ENCODE measurements around the gene LMO2. TPM values are rescaled to one million over a fixed set of nuclear protein-coding genes. Genes with fewer than 3 reads are reported as not detected.

LMO2 gene
- total RNA-seq, 1 experiment from 2014 or later, result 0.64 TPM

DNA sequence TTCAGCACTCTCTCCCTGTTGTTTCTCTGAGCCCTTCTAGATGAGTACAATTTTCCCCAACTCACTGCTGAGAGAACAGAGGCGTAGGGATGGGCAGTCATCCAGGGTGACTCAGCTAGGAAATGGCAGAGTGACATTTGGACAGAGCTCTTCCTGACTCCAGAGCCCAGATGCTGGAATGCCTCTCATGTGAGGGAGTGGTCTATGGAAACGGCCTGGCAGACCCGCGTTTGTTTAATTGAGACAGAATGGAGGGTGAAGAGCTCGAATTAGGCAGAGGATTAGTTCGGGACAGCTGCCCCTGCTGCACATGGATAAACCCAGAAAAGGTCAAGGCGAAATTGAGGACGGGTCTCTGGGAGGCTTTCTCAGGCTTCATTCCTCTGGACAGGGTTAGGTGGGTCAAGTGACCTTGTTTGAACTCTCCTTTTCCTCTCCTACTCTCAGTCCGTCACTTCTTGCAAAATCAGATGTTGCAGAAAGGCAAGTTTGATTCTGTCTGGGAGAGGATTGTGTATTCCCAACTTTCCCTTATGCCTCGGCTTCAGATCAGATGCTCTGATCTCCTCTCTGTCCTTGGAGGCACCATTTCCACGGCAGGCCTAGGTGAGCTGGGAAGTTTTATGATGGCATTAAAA is 7.6 kb upstream of the LMO2 start:
- BruUV-seq (replicated peaks), result no TSS peak
- in situ Hi-C loops (cut with HindIII; ENCODE audit: low pct_unique_long_range_greater_than_20kb, low sequenced_read_pairs), result no loop called here
- Histone ChIP-seq H3K27ac (ENCODE audit: low read length) (no peak overlapping the region), H3K4me3 (ENCODE audit: low read depth in 2 of 2, low read length in 2 of 2) (no peak overlapping the region), H3K9me3 (ENCODE audit: control insufficient read depth, insufficient read depth, low read depth, low read length) (no peaks in the 10 kb centered on the region), H3K36me3 (ENCODE audit: control insufficient read depth, insufficient read depth, low read length) (no peaks in the 10 kb centered on the region), H3K4me1 (ENCODE audit: control insufficient read depth, insufficient read depth, low read length) (no peaks in the 10 kb centered on the region), H3K27me3 (ENCODE audit: control insufficient read depth, insufficient read depth, low read length) (peaks cover 9% of the 10 kb centered on the region; the same call in 1 of the 2 replicates)
- intact Hi-C loops (cut with micrococcal nuclease; ENCODE audit: unreplicated experiment), result no loop called here
- CTCF ChIA-PET, result no interaction called here
- ATAC-seq (peak; percentile 66; the same call in 1 of the 2 replicates), DNase-seq (ENCODE audit: low read depth, low spot score) (no peak)
- POLR2A ChIA-PET, result interaction anchor here (0.6 kb wide), 1 partner anchor 117 kb away, joined by 11 read pairs; no protein-coding TSS in a partner anchor
- TF ChIP-seq POLR2AphosphoS5 (IDR thresholded peaks at IDR 0.05; ENCODE audit: low read depth, low read length), result no peak
- no peak for TF ChIP-seq TCF7L2 (IDR thresholded peaks at IDR 0.05; ENCODE audit: low read depth, low read length)
- TF ChIP-seq SIN3A (IDR thresholded peaks at IDR 0.05; ENCODE audit: borderline replicate concordance, insufficient read depth, low read depth, low read length), result no peak
- TF ChIP-seq, protein P1, sequence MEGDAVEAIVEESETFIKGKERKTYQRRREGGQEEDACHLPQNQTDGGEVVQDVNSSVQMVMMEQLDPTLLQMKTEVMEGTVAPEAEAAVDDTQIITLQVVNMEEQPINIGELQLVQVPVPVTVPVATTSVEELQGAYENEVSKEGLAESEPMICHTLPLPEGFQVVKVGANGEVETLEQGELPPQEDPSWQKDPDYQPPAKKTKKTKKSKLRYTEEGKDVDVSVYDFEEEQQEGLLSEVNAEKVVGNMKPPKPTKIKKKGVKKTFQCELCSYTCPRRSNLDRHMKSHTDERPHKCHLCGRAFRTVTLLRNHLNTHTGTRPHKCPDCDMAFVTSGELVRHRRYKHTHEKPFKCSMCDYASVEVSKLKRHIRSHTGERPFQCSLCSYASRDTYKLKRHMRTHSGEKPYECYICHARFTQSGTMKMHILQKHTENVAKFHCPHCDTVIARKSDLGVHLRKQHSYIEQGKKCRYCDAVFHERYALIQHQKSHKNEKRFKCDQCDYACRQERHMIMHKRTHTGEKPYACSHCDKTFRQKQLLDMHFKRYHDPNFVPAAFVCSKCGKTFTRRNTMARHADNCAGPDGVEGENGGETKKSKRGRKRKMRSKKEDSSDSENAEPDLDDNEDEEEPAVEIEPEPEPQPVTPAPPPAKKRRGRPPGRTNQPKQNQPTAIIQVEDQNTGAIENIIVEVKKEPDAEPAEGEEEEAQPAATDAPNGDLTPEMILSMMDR (IDR thresholded peaks at IDR 0.05), result no peak
- TF ChIP-seq, protein P2, sequence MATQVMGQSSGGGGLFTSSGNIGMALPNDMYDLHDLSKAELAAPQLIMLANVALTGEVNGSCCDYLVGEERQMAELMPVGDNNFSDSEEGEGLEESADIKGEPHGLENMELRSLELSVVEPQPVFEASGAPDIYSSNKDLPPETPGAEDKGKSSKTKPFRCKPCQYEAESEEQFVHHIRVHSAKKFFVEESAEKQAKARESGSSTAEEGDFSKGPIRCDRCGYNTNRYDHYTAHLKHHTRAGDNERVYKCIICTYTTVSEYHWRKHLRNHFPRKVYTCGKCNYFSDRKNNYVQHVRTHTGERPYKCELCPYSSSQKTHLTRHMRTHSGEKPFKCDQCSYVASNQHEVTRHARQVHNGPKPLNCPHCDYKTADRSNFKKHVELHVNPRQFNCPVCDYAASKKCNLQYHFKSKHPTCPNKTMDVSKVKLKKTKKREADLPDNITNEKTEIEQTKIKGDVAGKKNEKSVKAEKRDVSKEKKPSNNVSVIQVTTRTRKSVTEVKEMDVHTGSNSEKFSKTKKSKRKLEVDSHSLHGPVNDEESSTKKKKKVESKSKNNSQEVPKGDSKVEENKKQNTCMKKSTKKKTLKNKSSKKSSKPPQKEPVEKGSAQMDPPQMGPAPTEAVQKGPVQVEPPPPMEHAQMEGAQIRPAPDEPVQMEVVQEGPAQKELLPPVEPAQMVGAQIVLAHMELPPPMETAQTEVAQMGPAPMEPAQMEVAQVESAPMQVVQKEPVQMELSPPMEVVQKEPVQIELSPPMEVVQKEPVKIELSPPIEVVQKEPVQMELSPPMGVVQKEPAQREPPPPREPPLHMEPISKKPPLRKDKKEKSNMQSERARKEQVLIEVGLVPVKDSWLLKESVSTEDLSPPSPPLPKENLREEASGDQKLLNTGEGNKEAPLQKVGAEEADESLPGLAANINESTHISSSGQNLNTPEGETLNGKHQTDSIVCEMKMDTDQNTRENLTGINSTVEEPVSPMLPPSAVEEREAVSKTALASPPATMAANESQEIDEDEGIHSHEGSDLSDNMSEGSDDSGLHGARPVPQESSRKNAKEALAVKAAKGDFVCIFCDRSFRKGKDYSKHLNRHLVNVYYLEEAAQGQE (IDR thresholded peaks at IDR 0.05; ENCODE audit: insufficient read depth in 1 of 2, low read depth in 2 of 2, low read length in 1 of 2), result no peak

DNA sequence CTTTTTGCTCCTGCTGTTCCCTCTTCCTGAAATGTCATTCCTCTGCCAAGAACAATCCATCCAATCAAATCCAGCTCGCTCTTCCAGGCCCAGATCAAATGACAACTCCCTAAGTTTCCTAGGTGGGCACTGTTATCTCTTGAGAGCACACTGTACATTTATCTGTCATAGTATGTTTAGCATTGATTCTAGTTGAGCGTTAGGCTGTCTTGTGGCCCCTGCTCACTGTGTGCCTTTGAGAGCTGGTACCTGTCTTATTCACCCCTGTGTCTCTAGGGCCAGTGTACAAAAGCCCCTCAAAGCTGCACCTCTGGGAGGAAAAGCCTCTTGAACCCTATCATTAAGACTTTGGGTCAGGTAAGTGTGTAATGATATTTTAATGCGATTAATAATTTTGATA is 7.1 kb upstream of the LMO2 start:
- ChIA-PET POLR2A (no interaction called here), CTCF (no interaction called here)
- intact Hi-C loops (cut with micrococcal nuclease; ENCODE audit: unreplicated experiment), result no loop called here
- no peak for TF ChIP-seq TCF7L2 (IDR thresholded peaks at IDR 0.05; ENCODE audit: low read depth, low read length)
- TF ChIP-seq, protein P1 (IDR thresholded peaks at IDR 0.05), result no peak
- TF ChIP-seq, protein P2 (IDR thresholded peaks at IDR 0.05; ENCODE audit: insufficient read depth in 1 of 2, low read depth in 2 of 2, low read length in 1 of 2), result no peak
- TF ChIP-seq SIN3A (IDR thresholded peaks at IDR 0.05; ENCODE audit: borderline replicate concordance, insufficient read depth, low read depth, low read length), result no peak
- no peak for TF ChIP-seq POLR2AphosphoS5 (IDR thresholded peaks at IDR 0.05; ENCODE audit: low read depth, low read length)
- ATAC-seq (no peak), DNase-seq (ENCODE audit: low read depth, low spot score) (no peak)
- Histone ChIP-seq H3K9me3 (ENCODE audit: control insufficient read depth, insufficient read depth, low read depth, low read length) (no peaks in the 10 kb centered on the region), H3K36me3 (ENCODE audit: control insufficient read depth, insufficient read depth, low read length) (no peaks in the 10 kb centered on the region), H3K4me1 (ENCODE audit: control insufficient read depth, insufficient read depth, low read length) (no peaks in the 10 kb centered on the region), H3K27ac (ENCODE audit: low read length) (no peak overlapping the region), H3K4me3 (ENCODE audit: low read depth in 2 of 2, low read length in 2 of 2) (no peak overlapping the region), H3K27me3 (ENCODE audit: control insufficient read depth, insufficient read depth, low read length) (peaks cover 7% of the 10 kb centered on the region; the same call in 1 of the 2 replicates)
- no TSS peak for BruUV-seq (replicated peaks)
- in situ Hi-C loops (cut with HindIII; ENCODE audit: low pct_unique_long_range_greater_than_20kb, low sequenced_read_pairs), result no loop called here
